Thymus (tissue), 11 donors: ENCODE measurements around the gene TBC1D8. TPM values are rescaled to one million over a fixed set of nuclear protein-coding genes. Genes with fewer than 3 reads are reported as not detected.

Source experiments
- DNase-seq, 9 donors: peaks; one replicate each; pipeline ENCODE4 v3.0.0-alpha.2; 2013; ENCODE audit warnings: low spot score in 9 of 9, low read depth in 6 of 9, missing footprints in 1 of 9
- H3K27ac ChIP-seq, 2 donors: one replicate each; pipeline ENCODE4 v1.5.1; 2013; ENCODE audit warnings: control low read depth in 1 of 2, low read depth in 1 of 2, low read length in 1 of 2, mild to moderate bottlenecking in 1 of 2, moderate library complexity in 1 of 2
- H3K27me3 ChIP-seq, 2 donors: one replicate each; pipeline ENCODE4 v1.5.1; 2013; ENCODE audit warnings: low read length in 1 of 2; ENCODE audit not compliant: control insufficient read depth in 2 of 2, insufficient read depth in 1 of 2
- H3K36me3 ChIP-seq, 2 donors: one replicate each; pipeline ENCODE4 v1.5.1; 2013; ENCODE audit warnings: low read length in 1 of 2, mild to moderate bottlenecking in 1 of 2, moderate library complexity in 1 of 2; ENCODE audit not compliant: control insufficient read depth in 2 of 2, insufficient read depth in 2 of 2
- H3K4me1 ChIP-seq, 2 donors: one replicate each; pipeline ENCODE4 v1.5.1; 2013; ENCODE audit warnings: low read length in 2 of 2; ENCODE audit not compliant: control insufficient read depth in 2 of 2, insufficient read depth in 2 of 2
- H3K4me3 ChIP-seq, 2 donors: one replicate each; pipeline ENCODE4 v1.5.1; 2013; ENCODE audit warnings: low read length in 2 of 2, control low read depth in 1 of 2, mild to moderate bottlenecking in 1 of 2
- H3K9me3 ChIP-seq, 2 donors: one replicate each; pipeline ENCODE4 v1.5.1; 2013; ENCODE audit warnings: low read length in 1 of 2, mild to moderate bottlenecking in 1 of 2; ENCODE audit not compliant: control insufficient read depth in 2 of 2, insufficient read depth in 1 of 2
- WGBS: extraction: QIAGEN DNeasy Blood & Tissue Kit; methylation state at CpG from one replicate; pipeline ENCODE4 v1.1.7; 2013; 5-methylcytosine and 5-hydroxymethylcytosine counted together
- polyA plus RNA-seq: library from polyadenylated mRNA; stranded (reverse); fragments of 200-250 nt; gene quantifications from one replicate; pipeline ENCODE4 v1.2.3, GENCODE V29; 2013
- total RNA-seq: library from RNA; stranded (reverse); fragments of 120-200 nt; gene quantifications from one replicate; pipeline ENCODE4 v1.2.4, GENCODE V29; 2013
- donor health status: healthy.

Gene TBC1D8
- total and polyA plus RNA-seq, 2 donors: 7.7 to 16.5 TPM

- no peaks in the 10 kb centered on the region for H3K36me3 ChIP-seq
- DNase-seq: no peak
- no peaks in the 10 kb centered on the region for H3K27me3 ChIP-seq
- H3K27ac ChIP-seq: no peak overlapping the region
- no peaks in the 10 kb centered on the region for H3K4me1 ChIP-seq
- no peak overlapping the region for H3K4me3 ChIP-seq
- WGBS: 98% methylated on average over 19 of the region's 19 CpGs
- no peaks in the 10 kb centered on the region for H3K9me3 ChIP-seq
These were observed 113.9 kb downstream of the TBC1D8 start for GRCh38 chr2:101037161-101037755.

- H3K4me3 ChIP-seq: no peak overlapping the region
- no peaks in the 10 kb centered on the region for H3K36me3 ChIP-seq
These were observed 114.6 kb downstream of the TBC1D8 start for GRCh38 chr2:101036562-101036961.

DNA sequence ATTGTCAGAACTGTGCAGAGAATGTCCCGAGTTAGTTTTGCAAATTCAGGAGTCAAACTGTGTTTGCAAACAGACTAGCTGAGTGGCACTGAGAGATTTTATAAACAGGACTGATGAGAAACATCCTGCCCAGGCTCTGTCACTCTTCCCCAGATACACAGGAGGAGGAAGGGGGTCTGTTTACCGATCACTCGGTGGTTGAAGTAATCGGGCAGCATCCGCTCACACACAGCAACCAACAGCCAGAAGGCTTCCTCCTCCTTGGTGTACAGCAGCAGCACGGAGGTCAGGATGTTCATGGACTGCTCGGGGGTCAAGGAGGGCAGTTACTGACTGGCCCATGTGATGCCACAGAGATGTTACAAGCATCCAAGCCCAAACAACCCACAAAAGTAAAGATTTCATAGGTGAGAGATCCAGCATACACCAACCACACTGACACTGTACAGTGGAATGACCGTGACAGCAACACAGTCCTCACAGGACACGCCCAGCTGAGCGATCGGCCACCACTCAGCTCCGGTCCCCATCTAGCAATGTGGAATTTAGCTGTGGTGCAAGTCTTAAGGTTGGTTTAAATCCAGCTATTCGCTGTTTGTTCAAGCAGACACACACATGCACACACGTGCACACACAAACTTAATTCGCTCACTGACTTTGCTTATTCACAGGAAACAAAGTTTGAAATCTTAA is 119.0 kb downstream of the TBC1D8 start:
- H3K27me3 ChIP-seq: no peaks in the 10 kb centered on the region
- no peak overlapping the region for H3K27ac ChIP-seq
- H3K36me3 ChIP-seq: no peaks in the 10 kb centered on the region
- H3K9me3 ChIP-seq: no peaks in the 10 kb centered on the region
- whole genome bisulfite sequencing: 93% methylated on average over 15 of the region's 15 CpGs
- no peak for DNase-seq
- no peaks in the 10 kb centered on the region for H3K4me1 ChIP-seq
- H3K4me3 ChIP-seq: no peak overlapping the region

More at GRCh38 chr2:101036562-101036961, 114.6 kb downstream of the TBC1D8 start:
- DNase-seq: peak in 1 of 9 donors; percentile 22
- Histone ChIP-seq H3K27ac (no peak overlapping the region), H3K9me3 (no peaks in the 10 kb centered on the region), H3K27me3 (no peaks in the 10 kb centered on the region), H3K4me1 (no peaks in the 10 kb centered on the region)
- 97% methylated on average over 2 of the region's 2 CpGs for WGBS

DNA sequence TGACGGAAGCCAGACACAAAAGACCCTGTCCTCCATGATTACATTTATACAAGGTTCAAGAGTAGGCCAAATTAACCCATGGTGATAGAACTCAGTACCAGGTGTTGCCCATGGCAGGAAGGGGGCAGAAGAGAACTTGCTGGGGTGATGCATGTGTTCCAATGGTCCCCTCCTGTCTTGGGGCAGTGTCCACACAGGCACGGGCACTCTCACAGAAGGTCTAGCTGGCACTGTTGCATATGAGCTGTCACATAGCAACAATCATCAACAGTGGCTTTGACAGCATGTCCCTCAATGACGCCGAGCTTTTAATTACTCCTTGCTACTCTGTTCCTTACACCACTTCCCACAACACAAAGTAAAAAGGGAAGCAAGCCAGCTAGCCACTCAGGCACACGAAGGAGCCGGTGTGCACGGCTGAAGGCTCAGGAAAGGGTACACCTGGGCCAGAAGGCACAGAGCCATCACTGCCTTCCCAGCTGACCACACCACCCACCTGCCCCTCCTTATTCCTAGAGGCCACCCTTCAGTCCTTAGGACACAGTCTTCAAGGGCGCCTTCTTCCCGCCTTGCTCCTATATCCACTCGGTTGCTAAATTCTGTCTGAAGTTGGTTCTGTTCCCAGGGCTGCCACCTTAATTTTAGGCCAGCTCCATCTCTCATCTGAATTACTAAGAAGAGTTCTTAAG is 120.2 kb downstream of the TBC1D8 start:
- DNase-seq: no peak
- Histone ChIP-seq H3K4me1 (no peaks in the 10 kb centered on the region), H3K27me3 (no peaks in the 10 kb centered on the region), H3K4me3 (no peak overlapping the region), H3K9me3 (no peaks in the 10 kb centered on the region), H3K27ac (no peak overlapping the region), H3K36me3 (no peaks in the 10 kb centered on the region)
- 89% methylated on average over 10 of the region's 10 CpGs for WGBS

DNA sequence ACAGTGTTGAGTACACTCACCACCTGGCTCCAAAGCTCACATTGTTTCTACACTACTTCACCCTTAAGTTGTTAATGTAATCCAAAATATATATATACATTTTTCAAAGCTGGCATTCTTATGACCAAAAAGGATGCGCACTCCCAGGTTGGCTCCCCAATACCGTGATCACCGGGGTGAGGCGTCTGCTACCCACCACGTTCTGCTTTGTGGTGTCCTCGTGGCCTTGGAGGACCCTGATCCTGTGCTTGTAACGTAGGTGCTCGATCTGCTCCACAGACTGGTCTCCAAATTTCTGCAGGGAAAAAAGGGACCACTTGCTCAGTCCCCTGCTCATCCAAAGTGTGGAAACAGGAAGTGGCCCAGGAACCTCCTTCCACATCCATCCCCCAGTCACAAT is 123.3 kb downstream of the TBC1D8 start:
- WGBS: 98% methylated on average over 8 of the region's 8 CpGs
- no peaks in the 10 kb centered on the region for H3K4me1 ChIP-seq
- no peak overlapping the region for H3K4me3 ChIP-seq
- no peaks in the 10 kb centered on the region for H3K27me3 ChIP-seq
- DNase-seq: no peak
- no peak overlapping the region for H3K27ac ChIP-seq
- H3K9me3 ChIP-seq: no peaks in the 10 kb centered on the region
- H3K36me3 ChIP-seq: no peaks in the 10 kb centered on the region

- Histone ChIP-seq H3K27me3 (no peaks in the 10 kb centered on the region), H3K36me3 (no peaks in the 10 kb centered on the region), H3K4me3 (no peak overlapping the region), H3K4me1 (no peaks in the 10 kb centered on the region), H3K9me3 (peaks cover 0 to 2% of the 10 kb centered on the region in 2 donors), H3K27ac (no peak overlapping the region)
- no peak for DNase-seq
- WGBS: 95% methylated on average over 15 of the region's 15 CpGs
These were observed 124.2 kb downstream of the TBC1D8 start for GRCh38 chr2:101026923-101027469.

- Histone ChIP-seq H3K27me3 (no peaks in the 10 kb centered on the region), H3K27ac (no peak overlapping the region), H3K36me3 (peaks cover 0 to 2% of the 10 kb centered on the region in 2 donors), H3K9me3 (peaks cover 0 to 2% of the 10 kb centered on the region in 2 donors), H3K4me3 (no peak overlapping the region), H3K4me1 (no peaks in the 10 kb centered on the region)
- DNase-seq: no peak
- 78% methylated on average over 9 of the region's 9 CpGs for WGBS
These were observed 124.9 kb downstream of the TBC1D8 start for GRCh38 chr2:101026253-101026701.

DNA sequence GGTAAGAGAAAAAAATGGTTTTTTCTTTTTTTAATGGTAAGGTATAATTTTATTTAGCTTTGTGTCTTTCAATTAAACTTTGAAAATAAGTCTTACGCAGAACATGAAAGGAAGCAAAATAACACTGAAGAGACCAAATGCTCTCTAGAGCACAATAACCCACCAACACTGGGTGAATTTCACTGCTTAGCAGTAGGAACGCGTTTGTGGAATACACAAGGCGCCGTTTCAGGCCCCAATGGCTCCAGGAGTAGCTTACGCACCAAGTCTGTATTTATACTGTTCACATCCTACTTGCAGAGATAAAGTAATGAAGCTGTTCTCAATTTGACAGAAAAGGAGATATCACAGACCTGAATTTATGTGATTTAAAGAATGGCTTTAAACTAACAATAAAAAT is 125.6 kb downstream of the TBC1D8 start:
- H3K4me1 ChIP-seq: no peaks in the 10 kb centered on the region
- 97% methylated on average over 6 of the region's 6 CpGs for WGBS
- peaks cover 0 to 2% of the 10 kb centered on the region in 2 donors for H3K9me3 ChIP-seq
- H3K27me3 ChIP-seq: no peaks in the 10 kb centered on the region
- no peak overlapping the region for H3K27ac ChIP-seq
- peaks cover 0 to 9% of the 10 kb centered on the region in 2 donors for H3K36me3 ChIP-seq
- DNase-seq: no peak
- no peak overlapping the region for H3K4me3 ChIP-seq
